ENCODE measurements around the gene STAC3. TPM values are rescaled to one million over a fixed set of nuclear protein-coding genes. Genes with fewer than 3 reads are reported as not detected.

The STAC3 gene
- total RNA-seq, 1 experiment from 2014 or later: 2.5 TPM

- no peaks in the 10 kb centered on the region for H3K79me2 ChIP-seq (ENCODE audit: insufficient read depth, low read length)
Measured at GRCh38 chr12:57203201-57203600, 47.8 kb downstream of the STAC3 start.

More at GRCh38 chr12:57203201-57203600, 47.8 kb downstream of the STAC3 start:
- Histone ChIP-seq H4K20me1 (ENCODE audit: insufficient read depth) (no peaks in the 10 kb centered on the region), H3K27me3 (ENCODE audit: insufficient read depth, low read length) (no peaks in the 10 kb centered on the region), H3K27ac (ENCODE audit: low read depth, low read length) (no peak overlapping the region), H3K4me1 (ENCODE audit: control insufficient read depth in 1 of 2, insufficient read depth in 2 of 2, low read length in 2 of 2) (no peaks in the 10 kb centered on the region), H3K9me2 (ENCODE audit: insufficient read depth) (no peaks in the 10 kb centered on the region), H2AFZ (ENCODE audit: low read depth, low read length, poor library complexity, severe bottlenecking) (no peak overlapping the region), H3K9ac (ENCODE audit: low read length) (no peak overlapping the region), H3K4me3 (replicated peaks in 1 of 2; ENCODE audit: low read depth in 1 of 2, low read length in 2 of 2) (no peak overlapping the region), H3K4me2 (ENCODE audit: low read length) (no peak overlapping the region), H3K36me3 (ENCODE audit: control insufficient read depth in 1 of 2, insufficient read depth in 2 of 2, low read length in 2 of 2) (no peaks in the 10 kb centered on the region; a peak in 1 of 4 replicates), H3K9me3 (ENCODE audit: control insufficient read depth in 1 of 2, insufficient read depth in 1 of 2, low read depth in 1 of 2, low read length in 2 of 2) (no peaks in the 10 kb centered on the region)
- no TSS peak for BruUV-seq (replicated peaks)
- intact Hi-C loops (cut with micrococcal nuclease): no loop called here
- ChIA-PET RAD21 (ENCODE audit: low non-redundant PET in 1 of 2, low total read pairs in 2 of 2, uncharacterized antibody in 2 of 2, unreplicated experiment in 2 of 2) (no interaction called here), CTCF (no interaction called here), POLR2A (no interaction called here)
- DNase-seq (ENCODE audit: low read depth, low spot score) (no peak), ATAC-seq (no peak)
- no peak for TF ChIP-seq MAX (IDR thresholded peaks at IDR 0.05)
- TF ChIP-seq REST (IDR thresholded peaks at IDR 0.05; ENCODE audit: low read depth): no peak
- TF ChIP-seq CBX3 (IDR thresholded peaks at IDR 0.05; ENCODE audit: low read depth): no peak
- TF ChIP-seq TCF7L2 (IDR thresholded peaks at IDR 0.05; ENCODE audit: borderline replicate concordance, extremely low read depth, insufficient read depth, insufficient read length): no peak
- no peak for TF ChIP-seq POLR2AphosphoS5 (IDR thresholded peaks at IDR 0.05; ENCODE audit: low read depth, low read length)
- TF ChIP-seq ZFX (IDR thresholded peaks at IDR 0.05): no peak
- TF ChIP-seq CTCF (IDR thresholded peaks at IDR 0.05 in 2 of 3, conservative IDR thresholded peaks at IDR 0.05 in 1 of 3; ENCODE audit: borderline replicate concordance in 1 of 3, insufficient read depth in 1 of 3, low read depth in 2 of 3, low read length in 2 of 3): no peak
- no peak for TF ChIP-seq ZBTB33 (IDR thresholded peaks at IDR 0.05; ENCODE audit: extremely low read depth, insufficient replicate concordance, low read length)
- TF ChIP-seq POLR2A (IDR thresholded peaks at IDR 0.05; ENCODE audit: borderline replicate concordance, extremely low read depth, insufficient read depth, insufficient read length): no peak
- no peak for TF ChIP-seq SIN3A (IDR thresholded peaks at IDR 0.05; ENCODE audit: low read depth)
- TF ChIP-seq EGR1 (IDR thresholded peaks at IDR 0.05; ENCODE audit: low read depth): no peak
- TF ChIP-seq JUND (IDR thresholded peaks at IDR 0.05): no peak
- TF ChIP-seq SP1 (IDR thresholded peaks at IDR 0.05; ENCODE audit: low read depth): no peak
- no peak for TF ChIP-seq ATF3 (IDR thresholded peaks at IDR 0.05)
- no peak for TF ChIP-seq ELF1 (IDR thresholded peaks at IDR 0.05; ENCODE audit: borderline replicate concordance, low read depth)
- no peak for TF ChIP-seq CEBPB (IDR thresholded peaks at IDR 0.05; ENCODE audit: low read depth)
- no peak for TF ChIP-seq ZNF274 (IDR thresholded peaks at IDR 0.05; ENCODE audit: low read depth, low read length)
- TF ChIP-seq EZH2phosphoT487 (IDR thresholded peaks at IDR 0.05; ENCODE audit: borderline replicate concordance): no peak
